K562 (cell line): ENCODE measurements around the gene ACE. TPM values are rescaled to one million over a fixed set of nuclear protein-coding genes. Genes with fewer than 3 reads are reported as not detected.

ENCODE experiments used
- EGR1 ChIP-seq: fragments of 450-650 bp; conservative IDR thresholded peaks from 2 replicates; pipeline ENCODE4 v1.6.1; 2017; ENCODE audit warnings: mild to moderate bottlenecking
- PHF8 ChIP-seq: fragments of 200-600 bp; sonication (generic); IDR thresholded peaks from 2 replicates; pipeline ENCODE4 v1.6.1; 2012; ENCODE audit warnings: mixed run types, mild to moderate bottlenecking, inconsistent platforms, low read length, moderate library complexity, borderline replicate concordance
- RAD21 ChIP-seq, 2 experiments: fragments of 250-450 bp in 1 of 2; fragments of 450-650 bp in 1 of 2; sonication (Bioruptor Pico) in 1 of 2; formaldehyde crosslinking in 1 of 2; IDR thresholded peaks in 1 of 2; conservative IDR thresholded peaks in 1 of 2; 2 replicates each; pipeline versions ENCODE4 v1.4.0 to v1.8.0; 2020 to 2022; ENCODE audit warnings: mild to moderate bottlenecking in 2 of 2, moderate library complexity in 1 of 2
- ZC3H4 ChIP-seq: sonication (generic); formaldehyde crosslinking; IDR thresholded peaks from 2 replicates; pipeline ENCODE4 v1.9.0; 2021; ENCODE audit warnings: missing genetic modification reagents, borderline replicate concordance
- ZFPM2 ChIP-seq: fragments of 250-450 bp; sonication (Bioruptor Pico); IDR thresholded peaks from 2 replicates; pipeline ENCODE4 v1.5.1; 2022; ENCODE audit warnings: mild to moderate bottlenecking
- ZKSCAN1 ChIP-seq: fragments of 150-350 bp; IDR thresholded peaks from 2 replicates; pipeline ENCODE4 v1.6.1; 2016; ENCODE audit warnings: low read depth, low read length
- ZNF232 ChIP-seq: sonication (generic); formaldehyde crosslinking; IDR thresholded peaks from 2 replicates; pipeline ENCODE4 v1.8.0; 2022; ENCODE audit warnings: mild to moderate bottlenecking, missing genetic modification reagents
- ZNF253 ChIP-seq: fragments of 250-450 bp; sonication (Bioruptor Pico); conservative IDR thresholded peaks from 2 replicates; pipeline ENCODE4 v1.6.1; 2021; ENCODE audit warnings: mild to moderate bottlenecking
- polyA plus RNA-seq, 8 experiments: library from polyadenylated mRNA; depleted of rRNA in 4 of 8; stranded (reverse) in 5 of 8; unstranded in 3 of 8; fragments of >200 nt; fragmentation: Nextera tagmentation in 2 of 8; fragmentation: Illumina TruSeq in 1 of 8; extraction: Ambion mirVana in 2 of 8; extraction: Trizol in 1 of 8; gene quantifications; 2 replicates each; pipeline versions ENCODE4 v1.2.1 to v1.2.3, GENCODE V29; 2011 to 2014; ENCODE audit warnings: inconsistent platforms in 1 of 8, missing spikeins in 1 of 8
- total RNA-seq, 7 experiments: library from RNA; depleted of rRNA in 6 of 7; stranded (reverse); fragments of >200 nt in 6 of 7; fragmentation: Illumina TruSeq in 2 of 7; extraction: Trizol in 2 of 7; gene quantifications; 2 replicates each; pipeline versions ENCODE4 v1.2.1 to v1.2.3, GENCODE V29; 2011 to 2021; ENCODE audit warnings: low replicate concordance in 1 of 7
- TF ChIP-seq, protein P1 (sequence below), 2 experiments: fragments of 450-650 bp; formaldehyde crosslinking in 1 of 2; IDR thresholded peaks; 2 replicates each; pipeline versions ENCODE4 v1.4.0 to v1.6.1; 2014 to 2020; ENCODE audit warnings: mild to moderate bottlenecking in 2 of 2, borderline replicate concordance in 1 of 2, low read depth in 1 of 2
- TF ChIP-seq, protein P2 (sequence below): sonication (generic); formaldehyde crosslinking; IDR thresholded peaks from 2 replicates; pipeline ENCODE4 v1.8.1; 2023; ENCODE audit warnings: mild to moderate bottlenecking, missing genetic modification reagents
- TF ChIP-seq, protein P3 (sequence below): fragments of 450-650 bp; IDR thresholded peaks from 2 replicates; pipeline ENCODE4 v1.6.1; 2016; ENCODE audit warnings: antibody characterized with exemption
- TF ChIP-seq, protein P4 (sequence below): fragments of 450-650 bp; IDR thresholded peaks from 2 replicates; pipeline ENCODE4 v1.6.1; 2016; ENCODE audit warnings: missing biosample characterization, missing genetic modification characterization
- TF ChIP-seq, protein P5 (sequence below): sonication (generic); formaldehyde crosslinking; IDR thresholded peaks from 2 replicates; pipeline ENCODE4 v1.8.0; 2022; ENCODE audit warnings: missing genetic modification reagents, mild to moderate bottlenecking, moderate library complexity, borderline replicate concordance

Gene ACE
- total and polyA plus RNA-seq, 9 of the 15 experiments (the other 6 are each of a cell fraction or from before 2014, with no cell fraction given), result 0.07 to 2.5 (median 0.47) TPM; not detected in 1

DNA sequence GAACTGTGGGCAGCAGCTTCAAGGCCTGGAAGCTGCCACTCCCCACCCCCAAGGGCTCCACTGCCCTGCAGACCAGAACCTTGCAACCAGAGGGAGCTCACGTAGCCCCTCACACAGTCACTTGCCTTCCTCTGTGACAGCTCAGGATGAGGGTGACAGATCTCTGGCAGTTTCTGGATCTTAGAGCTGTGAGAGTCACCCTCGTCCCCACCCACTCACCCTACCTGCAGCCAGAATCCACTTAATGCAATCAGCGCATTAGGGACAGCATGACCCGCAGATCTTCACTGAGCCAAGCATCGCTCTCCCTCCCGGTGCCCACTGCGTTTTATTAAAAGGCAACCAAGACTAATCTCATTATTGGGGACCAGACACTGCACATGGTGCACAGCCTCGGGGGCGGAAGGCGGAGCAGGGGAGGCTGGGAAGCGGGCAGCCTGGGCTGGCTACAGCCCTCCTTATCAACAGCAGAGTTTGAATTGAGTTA lies 34.3 kb upstream of the ACE start (continued):
- TF ChIP-seq, protein P1, sequence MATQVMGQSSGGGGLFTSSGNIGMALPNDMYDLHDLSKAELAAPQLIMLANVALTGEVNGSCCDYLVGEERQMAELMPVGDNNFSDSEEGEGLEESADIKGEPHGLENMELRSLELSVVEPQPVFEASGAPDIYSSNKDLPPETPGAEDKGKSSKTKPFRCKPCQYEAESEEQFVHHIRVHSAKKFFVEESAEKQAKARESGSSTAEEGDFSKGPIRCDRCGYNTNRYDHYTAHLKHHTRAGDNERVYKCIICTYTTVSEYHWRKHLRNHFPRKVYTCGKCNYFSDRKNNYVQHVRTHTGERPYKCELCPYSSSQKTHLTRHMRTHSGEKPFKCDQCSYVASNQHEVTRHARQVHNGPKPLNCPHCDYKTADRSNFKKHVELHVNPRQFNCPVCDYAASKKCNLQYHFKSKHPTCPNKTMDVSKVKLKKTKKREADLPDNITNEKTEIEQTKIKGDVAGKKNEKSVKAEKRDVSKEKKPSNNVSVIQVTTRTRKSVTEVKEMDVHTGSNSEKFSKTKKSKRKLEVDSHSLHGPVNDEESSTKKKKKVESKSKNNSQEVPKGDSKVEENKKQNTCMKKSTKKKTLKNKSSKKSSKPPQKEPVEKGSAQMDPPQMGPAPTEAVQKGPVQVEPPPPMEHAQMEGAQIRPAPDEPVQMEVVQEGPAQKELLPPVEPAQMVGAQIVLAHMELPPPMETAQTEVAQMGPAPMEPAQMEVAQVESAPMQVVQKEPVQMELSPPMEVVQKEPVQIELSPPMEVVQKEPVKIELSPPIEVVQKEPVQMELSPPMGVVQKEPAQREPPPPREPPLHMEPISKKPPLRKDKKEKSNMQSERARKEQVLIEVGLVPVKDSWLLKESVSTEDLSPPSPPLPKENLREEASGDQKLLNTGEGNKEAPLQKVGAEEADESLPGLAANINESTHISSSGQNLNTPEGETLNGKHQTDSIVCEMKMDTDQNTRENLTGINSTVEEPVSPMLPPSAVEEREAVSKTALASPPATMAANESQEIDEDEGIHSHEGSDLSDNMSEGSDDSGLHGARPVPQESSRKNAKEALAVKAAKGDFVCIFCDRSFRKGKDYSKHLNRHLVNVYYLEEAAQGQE (IDR thresholded peaks at IDR 0.05; ENCODE audit: borderline replicate concordance), result peak; percentile 66
- TF ChIP-seq, protein P1 (CRISPR knock-in tag; IDR thresholded peaks at IDR 0.05; ENCODE audit: low read depth), result no peak
- TF ChIP-seq ZC3H4 (CRISPR knock-in tag) (no peak), PHF8 (no peak), ZNF232 (CRISPR knock-in tag) (no peak), EGR1 (peak; percentile 67), ZNF253 (no peak), ZKSCAN1 (no peak), RAD21 (CRISPR knock-in tag; conservative IDR thresholded peaks at IDR 0.05 in 1 of 2, IDR thresholded peaks at IDR 0.05 in 1 of 2) (peak; percentile 38 to 66), ZFPM2 (CRISPR knock-in tag) (no peak)
- TF ChIP-seq, protein P2, sequence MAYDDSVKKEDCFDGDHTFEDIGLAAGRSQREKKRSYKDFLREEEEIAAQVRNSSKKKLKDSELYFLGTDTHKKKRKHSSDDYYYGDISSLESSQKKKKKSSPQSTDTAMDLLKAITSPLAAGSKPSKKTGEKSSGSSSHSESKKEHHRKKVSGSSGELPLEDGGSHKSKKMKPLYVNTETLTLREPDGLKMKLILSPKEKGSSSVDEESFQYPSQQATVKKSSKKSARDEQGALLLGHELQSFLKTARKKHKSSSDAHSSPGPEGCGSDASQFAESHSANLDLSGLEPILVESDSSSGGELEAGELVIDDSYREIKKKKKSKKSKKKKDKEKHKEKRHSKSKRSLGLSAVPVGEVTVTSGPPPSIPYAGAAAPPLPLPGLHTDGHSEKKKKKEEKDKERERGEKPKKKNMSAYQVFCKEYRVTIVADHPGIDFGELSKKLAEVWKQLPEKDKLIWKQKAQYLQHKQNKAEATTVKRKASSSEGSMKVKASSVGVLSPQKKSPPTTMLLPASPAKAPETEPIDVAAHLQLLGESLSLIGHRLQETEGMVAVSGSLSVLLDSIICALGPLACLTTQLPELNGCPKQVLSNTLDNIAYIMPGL (CRISPR knock-in tag), result no peak
- TF ChIP-seq, protein P3, sequence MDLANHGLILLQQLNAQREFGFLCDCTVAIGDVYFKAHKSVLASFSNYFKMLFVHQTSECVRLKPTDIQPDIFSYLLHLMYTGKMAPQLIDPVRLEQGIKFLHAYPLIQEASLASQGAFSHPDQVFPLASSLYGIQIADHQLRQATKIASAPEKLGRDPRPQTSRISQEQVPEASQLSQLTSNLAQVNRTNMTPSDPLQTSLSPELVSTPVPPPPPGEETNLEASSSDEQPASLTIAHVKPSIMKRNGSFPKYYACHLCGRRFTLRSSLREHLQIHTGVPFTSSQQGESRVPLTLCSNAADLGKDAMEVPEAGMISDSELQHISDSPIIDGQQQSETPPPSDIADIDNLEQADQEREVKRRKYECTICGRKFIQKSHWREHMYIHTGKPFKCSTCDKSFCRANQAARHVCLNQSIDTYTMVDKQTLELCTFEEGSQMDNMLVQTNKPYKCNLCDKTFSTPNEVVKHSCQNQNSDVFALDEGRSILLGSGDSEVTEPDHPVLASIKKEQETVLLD, result no peak
- TF ChIP-seq, protein P4, sequence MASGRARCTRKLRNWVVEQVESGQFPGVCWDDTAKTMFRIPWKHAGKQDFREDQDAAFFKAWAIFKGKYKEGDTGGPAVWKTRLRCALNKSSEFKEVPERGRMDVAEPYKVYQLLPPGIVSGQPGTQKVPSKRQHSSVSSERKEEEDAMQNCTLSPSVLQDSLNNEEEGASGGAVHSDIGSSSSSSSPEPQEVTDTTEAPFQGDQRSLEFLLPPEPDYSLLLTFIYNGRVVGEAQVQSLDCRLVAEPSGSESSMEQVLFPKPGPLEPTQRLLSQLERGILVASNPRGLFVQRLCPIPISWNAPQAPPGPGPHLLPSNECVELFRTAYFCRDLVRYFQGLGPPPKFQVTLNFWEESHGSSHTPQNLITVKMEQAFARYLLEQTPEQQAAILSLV (tag), result no peak
- TF ChIP-seq, protein P5, sequence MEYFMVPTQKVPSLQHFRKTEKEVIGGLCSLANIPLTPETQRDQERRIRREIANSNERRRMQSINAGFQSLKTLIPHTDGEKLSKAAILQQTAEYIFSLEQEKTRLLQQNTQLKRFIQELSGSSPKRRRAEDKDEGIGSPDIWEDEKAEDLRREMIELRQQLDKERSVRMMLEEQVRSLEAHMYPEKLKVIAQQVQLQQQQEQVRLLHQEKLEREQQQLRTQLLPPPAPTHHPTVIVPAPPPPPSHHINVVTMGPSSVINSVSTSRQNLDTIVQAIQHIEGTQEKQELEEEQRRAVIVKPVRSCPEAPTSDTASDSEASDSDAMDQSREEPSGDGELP, result peak; percentile 21; the same call in 1 of the 2 replicates
